ENCODE data around the gene SYTL5.
A peak's percentile ranks its signal among the peaks of the same experiment; 100 is the strongest.

SYTL5 gene

GRCh38 chrX:38166478-38167083 lies 160.2 kb downstream of the SYTL5 start:
- no peak for DNase-seq (ENCODE audit: low read depth)
- H3K4me3 ChIP-seq (ENCODE audit: low read length), result no peak overlapping the region
- TF ChIP-seq, protein P1, sequence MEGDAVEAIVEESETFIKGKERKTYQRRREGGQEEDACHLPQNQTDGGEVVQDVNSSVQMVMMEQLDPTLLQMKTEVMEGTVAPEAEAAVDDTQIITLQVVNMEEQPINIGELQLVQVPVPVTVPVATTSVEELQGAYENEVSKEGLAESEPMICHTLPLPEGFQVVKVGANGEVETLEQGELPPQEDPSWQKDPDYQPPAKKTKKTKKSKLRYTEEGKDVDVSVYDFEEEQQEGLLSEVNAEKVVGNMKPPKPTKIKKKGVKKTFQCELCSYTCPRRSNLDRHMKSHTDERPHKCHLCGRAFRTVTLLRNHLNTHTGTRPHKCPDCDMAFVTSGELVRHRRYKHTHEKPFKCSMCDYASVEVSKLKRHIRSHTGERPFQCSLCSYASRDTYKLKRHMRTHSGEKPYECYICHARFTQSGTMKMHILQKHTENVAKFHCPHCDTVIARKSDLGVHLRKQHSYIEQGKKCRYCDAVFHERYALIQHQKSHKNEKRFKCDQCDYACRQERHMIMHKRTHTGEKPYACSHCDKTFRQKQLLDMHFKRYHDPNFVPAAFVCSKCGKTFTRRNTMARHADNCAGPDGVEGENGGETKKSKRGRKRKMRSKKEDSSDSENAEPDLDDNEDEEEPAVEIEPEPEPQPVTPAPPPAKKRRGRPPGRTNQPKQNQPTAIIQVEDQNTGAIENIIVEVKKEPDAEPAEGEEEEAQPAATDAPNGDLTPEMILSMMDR (conservative IDR thresholded peaks at IDR 0.05; ENCODE audit: low read depth, low read length), result peak; percentile 41

DNA sequence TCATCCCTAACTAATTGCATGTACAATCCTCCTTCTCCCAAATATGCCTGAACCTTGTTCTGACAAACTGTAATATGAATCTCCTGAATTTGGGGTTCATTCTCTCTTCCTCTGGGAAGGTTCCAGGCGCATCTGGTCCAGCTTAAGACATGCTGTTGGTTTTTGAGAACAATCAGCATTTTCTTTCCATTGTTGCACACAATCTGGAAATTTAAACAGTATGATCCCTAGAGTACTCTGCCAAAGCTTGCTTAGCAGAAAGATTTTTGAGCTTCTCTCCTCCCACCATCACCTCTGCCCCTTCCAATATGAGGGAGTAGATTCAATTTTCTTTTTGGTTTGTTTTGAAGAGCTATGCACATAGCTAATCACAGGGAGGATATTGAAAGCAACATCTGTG lies 164.2 kb downstream of the SYTL5 start:
- TF ChIP-seq, protein P1 (conservative IDR thresholded peaks at IDR 0.05; ENCODE audit: low read depth, low read length), result no peak
- no peak for DNase-seq (ENCODE audit: low read depth)
- H3K4me3 ChIP-seq (ENCODE audit: low read length), result no peak overlapping the region

GRCh38 chrX:38172596-38172995 lies 166.2 kb downstream of the SYTL5 start:
- no peak overlapping the region for H3K4me3 ChIP-seq (ENCODE audit: low read length)
- DNase-seq (ENCODE audit: low read depth), result no peak
- TF ChIP-seq, protein P1 (conservative IDR thresholded peaks at IDR 0.05; ENCODE audit: low read depth, low read length), result no peak

DNA sequence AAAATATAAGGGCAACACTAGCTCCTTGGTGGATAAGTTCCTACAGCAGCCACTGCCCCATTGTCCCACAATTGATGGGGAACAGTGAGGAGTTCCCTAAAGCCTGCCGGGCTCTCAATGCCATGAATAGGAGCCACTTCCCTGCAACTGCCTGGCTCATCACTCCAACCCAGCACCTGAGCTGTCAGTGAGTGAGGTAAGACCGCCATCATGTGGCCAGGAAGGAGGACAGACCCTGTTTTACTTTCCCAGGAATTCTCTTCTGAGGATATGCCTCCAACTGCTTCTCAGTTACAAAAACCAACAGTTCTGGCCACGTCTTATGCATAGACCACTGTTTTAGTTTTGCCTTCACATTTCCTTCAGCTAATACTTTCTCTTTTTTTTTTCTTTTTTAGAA lies 168.8 kb downstream of the SYTL5 start:
- TF ChIP-seq, protein P1 (conservative IDR thresholded peaks at IDR 0.05; ENCODE audit: low read depth, low read length), result peak; percentile 71
- DNase-seq (ENCODE audit: low read depth), result no peak
- no peak overlapping the region for H3K4me3 ChIP-seq (ENCODE audit: low read length)

- no peak overlapping the region for H3K4me3 ChIP-seq (ENCODE audit: low read length)
- no peak for DNase-seq (ENCODE audit: low read depth)
- TF ChIP-seq, protein P1 (conservative IDR thresholded peaks at IDR 0.05; ENCODE audit: low read depth, low read length), result no peak
Observed at GRCh38 chrX:38178396-38178795, 172.0 kb downstream of the SYTL5 start.
